Iris pigment epithelial cell (primary cell): Measurements from ENCODE around the gene KRT73.

Experiments
- DNase-seq: peaks from one replicate; pipeline ENCODE4 v3.0.0-alpha.2; 2011; ENCODE audit warnings: low read depth

Gene KRT73

DNA sequence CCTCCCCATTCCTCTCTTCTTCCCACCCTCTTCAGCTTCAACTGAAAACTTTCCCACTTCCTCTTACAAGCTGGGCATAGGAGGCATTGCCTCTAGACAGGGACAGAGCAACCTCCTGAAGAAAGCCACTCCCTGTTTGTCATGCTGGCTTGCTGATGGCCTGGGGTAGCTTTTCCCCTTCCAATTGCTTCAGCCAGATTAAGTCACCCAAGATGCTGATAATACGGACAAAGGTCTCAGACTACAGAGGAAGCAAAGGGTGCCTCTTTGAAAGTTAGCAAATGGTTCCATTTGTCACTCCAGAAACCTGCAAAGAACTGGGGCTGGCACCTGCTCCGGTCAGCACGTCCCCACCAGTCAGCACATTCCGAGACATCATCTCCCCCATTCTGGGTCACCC lies 27.6 kb upstream of the KRT73 start:
- no peak for DNase-seq

DNA sequence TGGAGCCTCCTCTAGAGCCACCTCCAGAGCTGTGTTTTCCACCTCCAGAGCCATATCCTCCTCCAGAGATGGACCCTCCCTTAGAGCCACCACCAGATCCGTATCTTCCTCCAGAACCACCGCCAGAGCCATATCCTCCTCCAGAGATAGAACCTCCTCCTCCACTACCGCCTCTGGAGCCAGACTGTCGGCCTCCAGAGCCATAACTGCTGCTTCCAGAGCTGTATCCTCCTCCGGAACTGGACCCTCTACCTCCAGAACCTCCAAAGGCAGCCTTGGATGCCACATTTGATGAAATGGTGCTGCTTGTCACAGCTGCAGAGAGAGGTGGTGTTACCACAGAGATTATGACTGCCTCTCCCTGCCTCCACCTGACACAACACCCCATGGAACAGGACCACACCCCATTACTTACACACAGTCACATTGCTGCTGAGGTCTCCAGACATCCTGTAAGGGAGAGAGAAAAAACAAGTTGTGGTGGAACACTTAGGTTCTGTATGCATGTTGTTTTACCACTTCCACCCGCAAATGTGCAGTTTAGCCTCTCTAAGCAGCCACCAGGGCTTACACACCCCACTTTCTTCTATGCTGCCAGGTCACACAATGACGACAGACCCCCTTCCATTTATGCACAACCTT lies 26.9 kb upstream of the KRT73 start:
- DNase-seq = no peak

DNA sequence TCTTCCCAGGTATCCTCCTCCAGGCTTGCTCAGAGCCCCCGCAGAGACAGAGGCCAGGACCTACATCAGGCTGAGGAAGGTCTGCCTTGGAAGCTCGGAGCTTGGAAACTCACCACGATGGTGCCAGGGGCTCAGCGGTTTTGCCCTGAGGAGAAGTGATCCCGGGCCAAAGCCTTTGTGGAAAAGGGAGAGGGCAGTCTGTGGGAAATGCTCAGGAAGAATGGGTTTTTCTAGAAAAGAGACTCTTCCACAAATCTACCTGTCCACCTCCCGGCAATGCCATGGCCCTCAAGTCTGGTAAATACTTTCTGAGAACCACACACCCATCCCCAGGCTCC lies 25.7 kb upstream of the KRT73 start:
- DNase-seq = no peak

DNA sequence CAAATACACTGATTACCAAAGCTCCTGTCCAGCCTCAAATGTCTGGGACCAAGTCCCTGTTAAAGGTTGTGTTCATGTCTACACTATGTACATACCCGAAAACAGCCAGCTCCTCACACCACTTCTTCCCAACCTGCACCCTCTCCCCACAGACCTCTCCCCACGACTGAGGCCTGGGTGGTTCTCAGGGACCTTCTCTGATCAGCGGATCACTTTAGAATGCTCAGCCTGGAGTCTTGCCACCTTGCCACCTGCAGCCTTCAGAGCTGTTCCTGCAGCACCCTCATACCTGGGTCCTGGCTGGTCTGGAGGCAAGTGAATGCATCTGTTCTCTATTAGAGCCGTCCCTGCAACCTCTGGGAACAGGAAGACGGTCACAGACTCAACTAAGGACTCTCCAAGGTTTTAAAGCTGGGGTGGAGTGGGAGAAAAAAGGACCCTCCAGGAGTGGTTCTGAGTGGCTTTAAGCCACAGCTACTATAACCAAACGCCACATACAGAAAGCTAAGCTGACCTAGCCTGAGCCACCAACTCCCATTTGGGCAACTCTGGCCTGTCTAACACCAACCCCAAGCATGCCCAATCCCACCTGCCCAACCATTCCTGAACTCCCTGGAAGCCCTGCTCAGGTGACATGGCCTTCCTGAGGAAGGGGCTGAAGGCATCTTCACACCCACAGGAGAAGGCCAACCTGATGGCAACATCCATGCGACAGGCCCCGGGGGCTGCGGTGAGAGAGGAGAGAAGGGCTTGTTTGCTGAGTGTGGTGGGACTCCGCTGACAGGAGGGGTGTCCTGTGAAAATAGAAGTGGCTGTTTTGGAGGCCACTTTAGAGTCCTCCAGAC lies 25.1 kb upstream of the KRT73 start:
- DNase-seq = no peak

DNA sequence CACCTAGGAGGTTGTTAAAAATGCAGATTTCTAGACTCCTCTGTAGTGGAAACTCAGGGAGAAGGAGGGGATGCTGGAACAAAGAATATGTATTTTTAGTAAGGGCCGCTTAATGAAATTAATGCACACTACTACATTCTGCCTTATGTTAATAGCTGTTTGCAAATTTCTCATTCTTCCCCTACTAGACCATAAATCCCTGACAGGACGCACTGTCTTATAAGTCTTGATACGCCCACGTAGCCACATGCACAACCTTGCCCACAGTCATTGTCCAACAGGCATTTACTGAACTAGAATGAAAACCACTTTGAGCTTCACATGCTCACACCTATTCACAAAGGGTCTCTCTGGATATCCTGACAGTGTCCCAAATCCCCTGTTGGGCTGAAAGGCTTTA lies 23.1 kb upstream of the KRT73 start:
- no peak for DNase-seq

DNA sequence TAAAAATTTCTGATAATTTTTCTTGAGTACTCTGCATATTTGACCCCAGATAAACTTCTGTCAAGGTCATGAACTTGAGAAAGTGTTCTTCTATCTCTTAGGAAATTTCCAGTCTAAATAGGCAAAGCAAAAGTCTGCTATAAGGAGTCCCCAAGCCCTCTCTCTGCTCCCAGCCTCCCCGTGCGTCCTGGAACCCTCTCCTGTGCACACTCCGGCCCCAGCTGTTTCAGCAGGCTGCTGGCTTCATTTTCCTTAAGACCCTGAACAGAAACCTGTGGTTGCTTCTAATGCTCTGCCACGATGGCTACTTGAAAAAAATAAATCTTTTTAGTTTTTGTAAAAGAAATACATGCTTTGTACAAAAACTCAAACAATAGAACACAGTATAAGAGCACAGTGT lies 18.9 kb upstream of the KRT73 start:
- no peak for DNase-seq

DNA sequence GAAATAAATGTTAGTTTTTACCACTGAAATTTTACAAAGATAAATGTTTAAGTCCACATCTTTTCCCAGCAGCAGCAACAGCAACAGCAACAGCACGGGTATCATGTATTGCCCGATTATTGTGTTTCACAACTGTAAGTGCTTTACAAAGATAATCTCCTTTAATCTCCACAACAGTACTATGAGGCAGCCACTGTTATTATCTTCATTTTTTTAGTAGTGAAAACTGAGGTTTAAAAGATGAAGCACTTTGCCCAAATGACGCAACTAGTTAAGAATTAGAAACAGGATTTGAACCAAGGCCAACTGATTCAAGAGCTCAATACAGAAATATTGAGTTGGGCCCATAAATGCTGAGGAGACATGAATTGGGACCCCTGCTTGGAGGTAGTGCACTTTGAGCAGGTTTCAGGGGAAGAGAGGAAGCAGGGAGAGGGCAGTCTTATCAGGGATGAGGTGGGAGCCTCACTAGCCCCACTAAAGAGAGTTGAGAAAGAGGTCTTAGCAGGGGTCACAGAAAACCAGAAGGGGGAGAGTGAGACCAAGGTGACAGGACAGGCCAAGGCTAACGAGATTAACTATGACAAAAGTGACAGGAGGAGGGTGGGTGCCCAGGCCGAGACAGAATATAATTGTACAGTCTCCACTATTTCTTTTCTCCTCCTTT lies 18.4 kb upstream of the KRT73 start:
- DNase-seq = no peak

DNA sequence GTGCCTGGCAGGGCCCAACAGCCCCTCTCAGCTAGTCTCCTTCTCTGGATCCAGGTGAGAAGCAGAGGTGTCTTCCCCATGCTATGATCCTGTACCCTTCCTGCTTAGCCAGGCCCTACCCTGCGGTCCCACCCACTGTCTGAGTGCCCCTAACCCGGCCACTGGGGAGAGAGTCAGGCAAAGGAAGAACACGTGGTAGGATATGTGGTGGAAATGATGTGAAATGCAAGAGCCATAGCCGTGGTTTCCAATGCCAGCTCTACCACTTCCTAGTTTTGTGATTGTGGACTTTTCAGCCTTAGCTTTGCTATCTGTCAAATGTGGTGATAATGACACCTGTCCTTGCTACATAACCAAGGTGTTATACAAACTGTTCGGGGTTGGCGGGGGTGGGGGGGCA lies 17.8 kb upstream of the KRT73 start:
- no peak for DNase-seq

DNA sequence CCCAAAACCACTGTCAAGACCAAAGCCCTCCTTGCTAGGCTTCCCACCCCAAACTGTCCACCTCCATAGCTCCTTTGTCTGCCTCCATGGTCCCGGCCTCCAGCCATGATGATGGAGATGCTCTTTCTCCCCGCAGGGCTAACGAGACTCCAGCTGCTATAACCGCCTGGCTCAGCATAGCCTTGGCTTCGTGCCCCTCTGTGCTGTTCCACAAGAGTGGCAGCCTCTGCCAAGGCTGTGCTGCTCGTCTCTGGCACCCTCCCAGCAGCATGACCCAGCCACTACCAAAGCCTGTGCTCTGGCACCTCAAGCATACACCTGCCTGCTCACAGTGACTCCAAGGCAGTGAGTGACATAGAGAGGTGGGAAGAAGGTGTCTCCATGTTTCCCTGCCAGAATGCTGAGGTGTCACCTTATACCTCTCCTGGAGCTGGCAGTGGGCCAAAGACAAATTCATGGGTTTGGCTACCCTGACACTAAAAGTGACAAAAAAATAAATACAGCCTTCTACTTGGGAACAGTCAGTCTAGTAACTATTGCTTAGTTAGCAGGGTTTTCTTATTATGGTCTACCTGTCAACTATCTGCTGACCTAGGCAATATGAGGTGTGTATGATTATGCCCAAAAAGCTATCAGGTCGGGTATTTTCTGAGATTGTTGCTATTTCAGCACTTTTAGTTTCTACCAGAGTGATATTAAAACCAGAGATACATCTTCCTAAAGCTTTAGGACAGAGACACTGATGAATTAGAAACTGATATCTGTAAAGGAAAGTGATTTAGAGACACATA lies 16.1 kb upstream of the KRT73 start:
- no peak for DNase-seq

DNA sequence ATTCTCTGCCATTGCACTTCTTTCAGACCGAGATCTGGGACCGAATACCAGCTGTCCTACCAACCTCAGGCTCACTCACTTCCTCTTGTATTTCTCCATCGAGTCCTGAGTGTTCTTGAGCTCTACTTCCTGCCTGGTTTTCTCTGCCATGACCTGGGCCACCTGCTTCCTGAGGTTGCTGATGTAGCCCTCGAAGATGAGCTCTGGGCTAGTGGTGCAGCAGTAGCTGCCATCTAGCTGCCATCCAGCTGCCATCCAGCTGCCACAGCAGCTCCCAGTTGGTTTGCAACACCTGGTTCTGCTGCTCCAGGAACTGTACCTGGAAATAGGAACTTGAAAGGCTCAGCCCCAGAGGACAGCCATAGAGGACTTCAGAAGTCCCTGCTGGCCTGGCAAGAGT lies 15.0 kb upstream of the KRT73 start:
- no peak for DNase-seq

DNA sequence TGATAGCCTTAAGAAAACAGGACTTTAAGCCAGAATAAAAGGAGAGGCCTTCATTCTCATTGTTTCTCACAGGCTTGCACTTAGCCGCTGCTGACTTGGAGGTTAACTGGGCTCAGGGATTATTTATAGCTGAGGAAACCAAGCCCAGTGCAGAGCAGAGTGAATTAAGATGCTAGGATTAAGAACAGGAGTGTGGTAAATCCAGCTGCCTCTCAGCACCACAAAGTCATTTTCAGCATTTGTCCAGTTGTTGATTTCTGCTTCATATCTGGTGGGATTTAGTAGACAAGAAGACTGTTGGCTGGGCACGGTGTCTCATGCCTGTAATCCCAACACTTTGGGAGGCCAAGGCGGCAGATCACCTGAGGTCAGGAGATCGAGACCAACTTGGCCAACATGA lies 14.3 kb upstream of the KRT73 start:
- DNase-seq = no peak

DNA sequence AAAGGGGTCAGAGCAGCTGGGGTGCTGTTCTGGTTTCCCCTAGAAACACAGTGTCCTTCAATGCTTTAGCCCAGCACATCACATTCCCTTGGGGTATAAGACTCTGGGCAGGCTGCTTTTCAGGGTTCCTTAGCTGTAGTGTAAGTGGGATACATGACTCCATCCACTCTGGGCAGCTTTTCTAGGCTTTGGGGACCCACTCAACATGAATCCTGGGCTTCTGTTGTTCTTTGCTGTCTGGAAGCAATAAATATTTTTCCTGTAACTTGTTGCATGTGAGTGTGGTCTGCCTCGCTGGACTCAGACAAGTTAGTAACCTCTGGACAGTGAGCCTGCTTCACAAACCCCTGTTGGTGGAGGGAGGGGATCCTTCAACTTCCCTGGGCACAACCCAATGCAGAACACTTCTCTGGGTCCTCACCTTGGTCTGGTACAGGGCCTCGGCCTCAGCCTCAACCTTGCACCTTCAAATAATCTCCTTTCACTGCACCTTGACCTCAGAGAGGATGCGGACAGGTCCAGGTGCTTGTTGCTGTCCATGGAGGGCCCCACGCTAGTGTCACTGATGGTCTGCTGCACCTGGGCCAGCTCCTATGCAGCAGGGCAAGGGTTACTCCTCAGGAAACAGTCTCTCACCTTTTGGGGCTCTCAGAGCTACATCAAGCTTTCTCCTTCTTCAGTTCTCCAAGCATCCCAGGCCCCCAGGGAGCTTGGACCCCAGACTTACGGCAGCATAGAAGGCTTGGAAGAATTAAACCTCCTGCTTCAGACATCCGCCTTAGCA lies 13.5 kb upstream of the KRT73 start:
- DNase-seq = no peak

DNA sequence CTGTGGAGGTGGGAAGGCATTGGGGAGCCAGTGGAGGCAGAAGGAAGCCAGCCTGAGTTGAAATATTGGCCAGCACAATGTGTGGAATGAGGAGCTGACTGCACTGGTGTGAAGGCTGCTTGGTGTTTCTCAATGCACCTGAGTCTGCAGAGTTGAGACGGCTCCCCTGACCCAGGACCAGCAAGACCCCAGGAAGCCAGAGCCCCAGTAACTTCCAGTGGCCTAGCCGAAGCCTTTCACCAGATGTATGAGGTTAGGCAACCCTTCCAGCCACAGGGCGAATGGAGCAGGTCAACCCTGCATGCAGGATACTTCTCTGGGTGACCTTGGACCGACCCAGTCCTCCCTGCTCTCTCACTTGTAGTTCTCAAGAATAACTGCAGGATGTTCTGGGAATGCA lies 12.9 kb upstream of the KRT73 start:
- no peak for DNase-seq

DNA sequence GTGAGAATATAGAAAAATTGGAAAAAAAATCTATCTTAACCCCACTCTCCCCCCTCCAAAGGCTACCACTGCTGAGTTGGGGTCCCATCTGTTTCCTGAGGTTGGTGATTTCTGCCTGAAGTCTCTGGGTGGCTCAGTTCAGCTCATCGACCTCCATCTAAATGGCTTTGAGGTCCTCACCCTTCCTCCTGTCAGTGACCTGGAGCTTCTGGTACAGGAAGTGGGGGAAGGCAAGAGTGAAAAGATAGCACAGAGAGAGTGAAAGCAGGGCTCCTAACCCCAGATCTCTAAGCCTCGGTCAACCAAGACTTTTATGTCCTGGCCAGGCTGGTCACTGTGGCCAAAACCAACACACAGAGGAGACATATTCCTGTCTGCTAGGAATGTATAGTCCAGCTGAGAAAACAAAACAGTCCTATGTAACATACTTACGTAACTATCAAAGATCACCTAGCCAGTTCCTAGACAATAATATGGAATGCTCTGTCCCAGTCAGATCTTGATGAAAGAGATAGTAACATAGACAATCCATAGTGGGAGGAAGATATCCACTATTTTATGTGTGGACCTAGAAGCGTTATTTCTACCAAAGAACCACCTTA lies 12.3 kb upstream of the KRT73 start:
- no peak for DNase-seq

DNA sequence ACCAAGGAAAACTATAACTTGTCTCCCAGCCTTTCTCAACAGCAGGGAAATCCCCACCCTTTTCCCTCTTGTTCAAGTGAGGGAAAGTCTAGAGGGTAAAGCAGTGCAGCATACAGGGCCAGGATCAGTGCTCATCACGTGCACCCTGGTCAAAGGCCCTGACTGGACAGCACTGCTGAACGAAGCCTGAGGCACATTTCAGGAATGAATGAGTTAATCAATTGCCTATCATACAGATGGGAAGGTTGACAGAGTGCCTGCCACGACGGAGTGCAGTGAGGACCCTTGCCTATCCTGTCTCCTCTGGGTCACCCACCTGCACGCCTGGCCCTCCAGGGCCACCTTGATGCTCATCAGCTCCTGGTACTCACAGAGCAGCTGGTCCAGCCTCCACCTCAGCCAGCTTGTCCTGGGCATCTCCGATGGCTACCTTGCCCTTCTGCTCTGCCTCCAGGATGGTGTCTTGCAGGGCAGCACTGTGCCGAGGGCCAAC lies 11.7 kb upstream of the KRT73 start:
- DNase-seq = no peak

DNA sequence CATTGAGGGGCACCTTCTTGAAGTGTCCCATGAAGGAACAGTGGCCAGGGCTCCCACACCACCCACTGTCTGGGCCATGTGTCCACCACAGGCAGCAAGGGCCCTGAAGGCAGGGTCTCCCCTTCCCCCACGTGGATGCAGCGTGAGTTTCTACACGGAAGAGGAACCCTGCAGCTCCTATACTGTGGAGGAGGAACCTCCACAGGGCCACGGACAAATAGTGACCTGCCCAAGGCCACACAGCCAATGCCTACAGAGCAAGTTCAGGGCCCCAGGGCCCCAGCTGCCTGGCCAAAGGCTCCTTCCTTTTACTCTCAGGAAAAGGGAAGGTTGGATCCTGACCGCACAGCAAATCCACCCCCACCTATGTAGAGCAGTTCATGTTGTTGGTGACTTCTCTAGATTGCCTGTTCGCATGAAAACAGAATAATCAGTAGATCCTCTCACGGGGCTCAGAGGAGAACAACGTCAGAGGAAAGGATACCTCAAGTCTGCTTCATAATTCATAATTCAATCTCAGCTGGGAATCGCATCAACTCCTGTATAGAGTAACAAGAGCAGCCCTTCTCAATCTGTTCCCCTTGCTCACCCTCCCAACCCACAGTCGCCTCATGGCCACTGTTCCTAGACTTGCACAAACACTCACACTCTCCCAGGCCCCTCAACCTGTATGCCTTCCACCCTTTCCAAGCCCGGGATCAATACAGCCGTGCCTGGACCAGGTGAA lies 11.1 kb upstream of the KRT73 start:
- no peak for DNase-seq

DNA sequence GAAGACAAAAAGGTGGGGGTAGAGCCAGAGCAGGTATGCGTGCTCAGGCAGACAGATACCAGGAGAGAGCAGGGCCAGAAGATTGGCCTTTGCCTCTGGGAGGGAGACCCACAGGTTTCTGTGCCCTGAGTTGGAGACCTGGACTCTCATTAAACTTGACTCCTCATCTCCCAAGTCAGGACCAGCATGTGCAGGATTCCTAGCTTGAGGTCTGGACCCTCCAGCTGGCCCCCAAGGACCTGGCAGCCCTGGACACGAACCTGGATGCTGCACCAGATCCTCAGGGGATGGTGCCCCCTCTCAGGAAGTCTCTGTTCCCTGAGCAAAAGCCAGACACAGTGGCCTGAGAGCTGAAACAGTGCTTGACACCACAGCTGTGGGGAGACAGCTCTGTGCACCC lies 10.5 kb upstream of the KRT73 start:
- DNase-seq = no peak

DNA sequence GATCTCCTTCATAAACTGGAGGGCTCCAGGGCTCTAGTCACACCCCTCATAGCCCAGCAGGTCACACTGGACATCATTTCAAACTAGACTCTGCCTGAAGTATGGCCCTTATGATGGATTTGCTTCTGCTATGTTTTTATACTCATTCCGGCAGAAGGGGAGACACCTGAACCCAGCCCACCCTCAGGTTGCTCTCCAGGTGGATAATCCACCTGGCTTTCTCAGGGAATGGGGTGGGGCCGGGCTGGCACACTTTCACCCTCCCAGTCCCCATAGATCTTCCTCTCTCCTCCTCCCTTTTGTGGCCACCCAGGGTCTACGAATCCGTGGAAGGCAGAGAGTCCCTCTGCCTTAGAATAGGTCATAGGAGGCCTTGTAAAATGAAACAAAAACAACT lies 9.8 kb upstream of the KRT73 start:
- DNase-seq = no peak

DNA sequence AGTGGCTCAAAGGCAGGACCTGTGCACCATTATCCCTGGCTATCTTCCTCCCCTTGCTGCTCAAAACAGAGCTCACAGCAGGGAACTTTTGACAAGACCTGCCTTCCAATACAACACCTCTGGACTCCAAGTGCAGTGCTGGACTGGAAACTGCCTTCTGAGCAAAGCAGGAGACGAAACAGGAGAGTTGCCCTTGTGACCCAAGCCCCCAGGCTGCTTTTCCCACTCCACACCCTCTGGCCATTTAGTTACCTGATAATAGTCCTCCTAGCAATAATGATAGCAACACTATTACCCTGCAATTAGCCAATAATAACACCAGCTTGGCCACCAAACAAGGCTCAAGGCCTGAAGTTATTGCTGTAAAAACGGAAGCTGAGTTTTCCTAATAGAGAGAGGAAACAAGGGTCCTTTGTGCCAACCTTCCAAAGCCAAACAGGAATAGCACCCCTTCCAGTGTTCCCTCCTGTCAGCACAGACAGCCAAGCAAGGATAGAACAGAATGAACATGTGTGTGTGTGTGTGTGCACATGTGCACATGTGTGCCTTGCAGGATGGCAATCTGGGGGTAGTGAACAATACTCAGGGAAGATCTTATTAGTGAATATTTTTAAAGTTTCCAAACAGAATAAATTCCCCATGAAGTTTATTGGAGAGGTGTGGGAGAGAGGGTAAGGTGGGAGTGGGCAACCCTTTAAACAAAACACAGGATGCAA lies 9.2 kb upstream of the KRT73 start:
- no peak for DNase-seq

DNA sequence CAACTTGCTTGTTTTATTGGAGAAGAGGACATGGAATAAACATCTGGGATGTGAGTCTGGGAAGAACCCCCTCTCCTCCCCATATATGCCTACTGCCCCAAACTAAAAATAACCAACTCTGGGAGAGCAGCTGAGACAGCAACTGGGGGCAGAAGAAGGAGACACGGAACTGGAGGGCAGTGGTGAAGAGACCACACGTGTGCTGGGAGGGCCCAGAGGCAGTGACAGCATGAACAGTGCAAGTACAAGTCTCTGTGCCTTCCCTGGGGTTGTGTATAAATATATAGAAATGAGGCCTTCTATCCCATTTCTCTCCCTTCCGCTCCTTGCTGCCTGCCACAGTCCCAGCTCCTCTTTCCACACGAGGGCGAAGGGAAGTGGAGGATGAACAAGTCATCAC lies 4.0 kb upstream of the KRT73 start:
- no peak for DNase-seq
